Measurements from ENCODE around the gene KIF12.
"Not testable (repeated sequence)": the region's sequence is repeated elsewhere in the genome, so short reads cannot be mapped to it uniquely, and the experiment has no call there.

KIF12 gene

DNA sequence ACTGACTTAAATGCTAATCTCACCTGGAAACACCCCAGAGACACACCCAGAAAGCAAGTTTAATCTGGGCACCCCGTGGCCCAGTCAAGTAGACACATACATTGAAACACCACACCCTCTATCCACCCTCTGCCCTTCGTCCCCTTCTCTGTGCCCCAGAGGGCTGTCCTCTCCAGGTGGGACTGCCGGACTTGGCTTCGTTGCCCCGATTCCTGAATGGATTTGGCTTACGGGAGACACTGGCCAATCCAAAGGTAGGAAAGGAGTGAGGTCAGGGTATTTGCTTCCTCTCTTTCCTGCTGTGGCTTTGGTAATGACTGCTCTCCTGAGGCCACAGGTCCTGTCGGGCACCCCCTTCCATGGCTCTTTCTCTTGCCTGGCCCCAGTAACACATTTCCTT lies 31.0 kb upstream of the KIF12 start:
- Mint-ChIP-seq H3K36me3 (no peaks in the 10 kb centered on the region), H3K4me3 (no peak overlapping the region), H3K4me1 (no peaks in the 10 kb centered on the region), H3K27me3 (peaks cover 29% of the 10 kb centered on the region), H3K27ac (no peak overlapping the region), H3K9me3 (no peaks in the 10 kb centered on the region)
- DNase-seq, result no peak
- CTCF ChIA-PET, result interaction anchor here (1.3 kb wide), 1 partner anchor 161 kb away, joined by 5 read pairs; no protein-coding TSS in a partner anchor

DNA sequence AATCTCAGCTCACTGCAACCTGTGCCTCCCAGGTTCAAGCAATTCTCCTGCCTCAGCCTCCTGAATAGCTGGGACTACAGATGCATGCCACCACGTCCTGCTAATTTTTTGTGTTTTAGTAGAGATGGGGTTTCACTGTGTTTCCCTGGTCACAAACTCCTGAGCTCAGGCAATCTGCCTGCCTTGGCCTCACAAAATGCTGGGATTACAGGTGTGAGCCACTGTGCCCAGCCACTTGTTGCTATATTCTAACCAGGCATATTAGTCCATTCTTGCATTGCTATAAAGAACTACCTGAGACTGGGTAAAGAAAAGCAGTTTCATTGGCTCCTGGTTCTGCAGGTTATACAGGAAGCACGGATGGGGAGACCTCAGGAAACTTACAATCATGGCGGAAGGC lies 29.7 kb upstream of the KIF12 start:
- H3K4me3 Mint-ChIP-seq, H3K4me1 Mint-ChIP-seq, H3K36me3 Mint-ChIP-seq, DNase-seq, CTCF ChIA-PET, H3K27ac Mint-ChIP-seq, H3K9me3 Mint-ChIP-seq: not testable (repeated sequence)
- H3K27me3 Mint-ChIP-seq, result peaks cover 29% of the 10 kb centered on the region

DNA sequence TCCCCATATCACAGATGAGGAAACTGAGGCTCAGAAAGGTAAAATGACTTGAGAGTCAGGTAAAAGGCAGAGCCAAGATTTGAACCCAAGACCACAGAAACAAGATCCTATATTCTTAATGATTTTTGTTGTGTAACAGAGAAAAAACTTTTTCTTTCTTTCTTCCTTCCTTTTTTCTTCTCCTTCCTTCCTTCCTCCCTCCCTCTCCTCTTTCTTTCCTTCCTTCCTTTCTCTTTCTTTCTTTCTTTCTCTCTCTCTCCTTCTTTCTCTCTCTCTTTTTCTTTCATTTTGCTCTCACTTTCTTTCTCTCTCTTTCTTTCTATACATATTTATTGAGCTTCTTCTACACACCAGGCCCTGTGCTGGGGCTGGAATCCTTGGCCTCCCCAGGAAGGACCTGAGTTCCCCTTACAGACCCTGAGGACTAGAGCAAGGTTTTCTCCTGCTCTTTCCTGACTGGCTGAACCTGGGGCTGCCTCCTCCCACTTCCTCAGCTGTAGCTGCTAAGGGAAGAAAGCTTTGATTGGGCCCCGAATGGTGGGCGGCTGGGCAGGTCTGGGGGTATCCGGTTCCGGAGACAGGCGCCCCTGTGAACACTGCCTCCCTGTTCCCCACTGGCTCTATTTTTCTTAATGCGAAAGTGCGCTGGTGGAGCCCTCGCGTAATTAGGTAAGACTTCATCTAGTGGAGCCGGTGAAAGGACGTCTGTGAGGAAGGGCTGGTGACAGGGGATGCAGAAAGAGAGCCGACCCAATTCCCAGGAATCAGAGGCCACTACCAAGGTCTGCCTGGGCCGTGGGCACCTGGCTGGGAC lies 27.4 kb upstream of the KIF12 start:
- DNase-seq, result no peak
- Mint-ChIP-seq H3K9me3 (no peaks in the 10 kb centered on the region), H3K36me3 (no peaks in the 10 kb centered on the region), H3K27ac (no peak overlapping the region), H3K4me1 (no peaks in the 10 kb centered on the region), H3K4me3 (no peak overlapping the region), H3K27me3 (peaks cover 29% of the 10 kb centered on the region)
- CTCF ChIA-PET, result no interaction called here

DNA sequence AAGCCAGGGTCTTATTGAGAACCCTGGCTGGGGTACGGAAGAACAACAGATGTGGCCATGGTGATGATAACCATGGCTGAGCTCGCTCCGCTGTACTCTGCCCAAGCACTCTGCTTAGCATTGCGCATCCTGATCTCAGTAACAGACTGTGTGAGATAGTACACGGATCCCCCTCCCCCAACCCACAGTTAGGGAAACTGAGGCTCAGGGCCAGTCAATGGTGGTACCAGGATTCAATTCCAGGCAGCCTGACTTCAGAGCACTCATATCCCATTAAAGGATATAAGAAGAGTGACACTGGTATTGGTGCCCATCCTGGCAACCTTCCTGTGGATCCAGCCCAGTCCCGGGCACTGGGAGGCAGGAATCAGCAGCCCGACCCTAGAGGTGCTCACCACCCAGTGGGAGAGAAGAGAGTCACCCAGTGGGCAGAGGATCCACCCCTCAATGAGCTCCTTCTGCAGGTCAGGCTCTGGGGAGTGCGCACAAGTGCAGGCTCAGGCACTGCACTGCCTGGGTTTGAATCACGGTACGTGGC lies 26.5 kb upstream of the KIF12 start:
- Mint-ChIP-seq H3K9me3 (no peaks in the 10 kb centered on the region), H3K4me1 (no peaks in the 10 kb centered on the region), H3K27me3 (peaks cover 29% of the 10 kb centered on the region), H3K27ac (no peak overlapping the region), H3K36me3 (no peaks in the 10 kb centered on the region), H3K4me3 (no peak overlapping the region)
- CTCF ChIA-PET, result no interaction called here
- DNase-seq, result no peak

DNA sequence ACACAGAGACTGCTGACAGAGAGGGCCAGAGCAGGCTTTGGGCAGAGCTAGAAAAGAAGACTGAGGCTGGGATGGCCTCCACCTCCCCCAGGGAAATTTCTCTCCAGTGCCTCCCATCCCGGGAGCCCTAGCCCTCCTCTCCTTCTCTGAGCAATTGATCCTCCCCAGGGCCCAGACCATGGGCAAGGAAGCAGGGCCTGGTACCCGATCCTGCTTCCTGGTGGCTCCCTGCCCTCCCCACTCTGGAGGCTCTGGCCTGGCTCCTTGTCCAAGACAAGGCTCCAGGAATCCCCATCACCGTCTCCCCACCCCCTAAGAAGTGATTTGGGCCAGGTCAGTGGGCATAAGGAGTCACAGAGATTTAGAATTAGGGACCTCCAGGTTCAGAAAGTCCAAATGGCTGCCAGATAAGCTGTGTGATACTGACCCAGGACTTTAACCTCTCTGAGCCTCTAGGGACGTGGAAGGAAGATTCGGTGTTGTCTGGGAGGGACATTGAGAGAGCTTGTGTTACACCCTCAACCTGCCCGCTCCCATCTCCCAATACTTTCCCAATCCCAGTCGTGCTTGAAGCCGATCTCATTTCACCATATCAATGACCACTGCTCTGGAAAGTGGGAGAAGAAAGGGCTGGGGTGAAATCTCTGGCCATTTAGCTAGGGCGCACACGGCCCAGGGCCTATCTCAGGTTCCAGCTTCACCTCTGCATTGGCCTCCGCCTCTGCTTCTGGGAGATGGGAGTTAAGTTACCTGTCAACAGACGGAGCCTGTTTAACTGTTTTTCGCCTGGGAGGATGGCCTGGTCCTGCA lies 25.8 kb upstream of the KIF12 start:
- no peaks in the 10 kb centered on the region for H3K9me3 Mint-ChIP-seq
- H3K27me3 Mint-ChIP-seq, result peaks cover 29% of the 10 kb centered on the region
- no peaks in the 10 kb centered on the region for H3K36me3 Mint-ChIP-seq
- CTCF ChIA-PET, result no interaction called here
- no peaks in the 10 kb centered on the region for H3K4me1 Mint-ChIP-seq
- H3K27ac Mint-ChIP-seq, result no peak overlapping the region
- H3K4me3 Mint-ChIP-seq, result no peak overlapping the region
- no peak for DNase-seq

DNA sequence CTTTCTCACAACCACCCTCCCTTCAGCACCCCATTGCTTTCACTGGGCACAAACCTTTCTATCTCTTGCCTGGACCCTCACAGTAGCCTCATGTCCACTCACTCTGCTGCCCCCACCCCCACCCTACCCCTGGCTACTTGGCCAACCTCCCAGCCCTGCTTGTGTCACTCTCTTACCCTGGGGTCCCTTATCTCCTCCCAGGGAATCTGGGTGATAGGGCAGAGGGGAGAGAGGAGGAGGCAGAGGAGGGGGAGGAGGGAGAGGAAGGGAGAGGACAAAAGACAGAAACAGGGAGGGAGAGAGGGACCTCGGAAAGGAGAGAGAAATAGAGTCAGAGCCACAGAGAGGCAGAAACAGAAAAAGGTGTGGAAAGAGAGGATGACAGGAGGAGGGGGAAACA lies 25.0 kb upstream of the KIF12 start:
- no peaks in the 10 kb centered on the region for H3K36me3 Mint-ChIP-seq
- DNase-seq, result no peak
- no peak overlapping the region for H3K4me3 Mint-ChIP-seq
- CTCF ChIA-PET, result no interaction called here
- H3K4me1 Mint-ChIP-seq, result no peaks in the 10 kb centered on the region
- H3K9me3 Mint-ChIP-seq, result no peaks in the 10 kb centered on the region
- no peak overlapping the region for H3K27ac Mint-ChIP-seq
- H3K27me3 Mint-ChIP-seq, result peaks cover 29% of the 10 kb centered on the region

DNA sequence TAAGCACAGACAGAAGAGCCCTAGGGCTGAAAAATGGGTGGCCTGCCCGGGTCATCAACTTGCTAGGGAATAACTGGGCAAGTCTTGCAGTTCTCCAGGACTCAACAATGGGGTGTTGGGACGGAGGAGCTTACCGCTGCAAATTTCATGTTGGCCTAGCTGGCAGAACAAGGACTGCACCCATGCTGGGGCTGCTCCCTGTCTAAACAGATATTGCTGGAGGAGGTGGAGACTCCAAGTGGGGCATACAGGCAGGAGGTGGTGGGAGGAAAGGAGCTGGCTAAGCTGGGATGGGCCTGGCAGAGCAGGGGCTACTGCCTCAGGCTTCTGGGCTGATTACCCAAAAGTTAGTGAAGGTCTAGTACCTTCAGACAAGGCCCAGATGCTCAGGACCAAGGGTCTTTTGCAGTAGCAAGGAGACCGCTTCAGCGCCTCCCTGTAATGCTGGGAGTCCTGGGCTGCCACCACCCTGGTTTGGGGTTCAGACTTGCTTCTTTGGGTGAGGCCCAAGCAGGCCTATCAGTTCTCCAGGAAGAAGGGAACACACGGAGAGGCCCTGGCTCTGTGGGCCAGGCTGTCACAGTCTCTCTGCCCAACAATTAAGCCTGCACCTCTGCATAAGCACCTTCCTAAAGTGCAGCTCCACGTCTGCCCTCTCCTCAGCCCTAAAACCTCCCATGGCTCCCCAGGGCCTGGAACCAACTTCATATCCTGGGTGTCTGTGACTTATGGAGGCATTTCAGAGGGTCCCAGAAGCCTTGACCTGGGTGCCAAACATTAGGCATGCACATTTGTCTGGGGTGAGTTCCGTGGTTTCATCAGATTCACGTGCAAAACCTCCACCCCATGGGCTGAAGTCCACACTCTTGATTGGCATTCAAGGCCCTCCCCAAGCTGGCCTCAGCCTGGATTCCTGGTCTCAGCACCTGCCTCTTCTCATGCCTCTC lies 24.2 kb upstream of the KIF12 start:
- Mint-ChIP-seq H3K9me3 (no peaks in the 10 kb centered on the region), H3K27ac (no peak overlapping the region), H3K36me3 (no peaks in the 10 kb centered on the region), H3K27me3 (peaks cover 25% of the 10 kb centered on the region), H3K4me3 (no peak overlapping the region), H3K4me1 (no peaks in the 10 kb centered on the region)
- CTCF ChIA-PET, result interaction anchor here (0.7 to 0.9 kb wide), 2 partner anchors 168 to 181 kb away, joined by 3 read pairs; no protein-coding TSS in a partner anchor
- DNase-seq, result no peak

DNA sequence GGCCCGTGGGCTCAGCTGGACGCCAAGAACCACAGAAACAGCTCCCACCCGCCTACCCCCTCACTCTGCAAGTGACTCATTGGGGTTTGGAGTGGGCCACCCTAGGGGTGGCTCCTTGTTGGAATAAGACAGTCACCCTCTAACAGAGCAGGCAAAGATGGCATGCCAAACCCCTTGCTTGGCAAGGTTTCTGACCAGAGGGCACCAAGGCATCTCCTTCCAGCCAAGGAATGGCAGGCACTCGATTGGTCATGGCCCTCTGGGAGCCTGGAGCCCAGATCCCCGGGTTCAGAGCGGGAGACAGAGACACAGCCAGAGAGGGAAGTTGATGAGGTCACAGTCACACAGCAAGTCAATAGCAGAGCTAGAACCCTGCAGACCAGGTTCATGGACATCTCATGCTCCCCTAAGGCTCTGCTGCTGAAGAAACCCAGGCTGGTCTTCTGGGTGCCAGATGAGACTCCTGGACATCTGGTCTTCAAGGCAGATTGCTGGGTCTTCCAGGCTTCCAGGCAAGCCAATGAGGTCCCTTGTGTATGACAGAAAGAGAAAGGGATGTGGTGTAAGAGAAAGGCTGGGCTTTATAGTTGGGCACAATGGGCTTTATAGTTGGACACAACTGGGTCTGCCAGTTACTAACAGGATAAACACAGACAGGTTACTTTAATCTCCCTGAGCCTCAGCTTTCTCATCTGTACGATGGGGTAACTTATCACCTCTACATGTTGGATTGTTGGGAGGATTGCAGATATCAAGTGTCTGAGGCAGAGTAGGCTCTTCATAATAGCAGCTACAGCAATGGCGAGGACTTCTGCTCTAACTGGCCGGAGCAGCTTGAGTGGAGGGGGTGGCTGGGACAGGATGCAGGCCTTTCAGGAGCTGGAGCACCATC lies 23.3 kb upstream of the KIF12 start:
- DNase-seq, result no peak
- H3K27ac Mint-ChIP-seq, result no peak overlapping the region
- no peak overlapping the region for H3K4me3 Mint-ChIP-seq
- no peaks in the 10 kb centered on the region for H3K9me3 Mint-ChIP-seq
- no peaks in the 10 kb centered on the region for H3K4me1 Mint-ChIP-seq
- peaks cover 29% of the 10 kb centered on the region for H3K27me3 Mint-ChIP-seq
- CTCF ChIA-PET, result interaction anchor here (0.7 to 0.9 kb wide), 2 partner anchors 169 to 182 kb away, joined by 3 read pairs; no protein-coding TSS in a partner anchor
- no peaks in the 10 kb centered on the region for H3K36me3 Mint-ChIP-seq

GRCh38 chr9:114121227-114122135 lies 22.4 kb upstream of the KIF12 start:
- Mint-ChIP-seq H3K27me3 (peaks cover 27% of the 10 kb centered on the region), H3K4me3 (no peak overlapping the region), H3K36me3 (no peaks in the 10 kb centered on the region), H3K9me3 (no peaks in the 10 kb centered on the region), H3K27ac (no peak overlapping the region), H3K4me1 (no peaks in the 10 kb centered on the region)
- CTCF ChIA-PET, result interaction anchor here (1.3 kb wide), 1 partner anchor 14 kb away, joined by 3 read pairs; no protein-coding TSS in a partner anchor
- no peak for DNase-seq

DNA sequence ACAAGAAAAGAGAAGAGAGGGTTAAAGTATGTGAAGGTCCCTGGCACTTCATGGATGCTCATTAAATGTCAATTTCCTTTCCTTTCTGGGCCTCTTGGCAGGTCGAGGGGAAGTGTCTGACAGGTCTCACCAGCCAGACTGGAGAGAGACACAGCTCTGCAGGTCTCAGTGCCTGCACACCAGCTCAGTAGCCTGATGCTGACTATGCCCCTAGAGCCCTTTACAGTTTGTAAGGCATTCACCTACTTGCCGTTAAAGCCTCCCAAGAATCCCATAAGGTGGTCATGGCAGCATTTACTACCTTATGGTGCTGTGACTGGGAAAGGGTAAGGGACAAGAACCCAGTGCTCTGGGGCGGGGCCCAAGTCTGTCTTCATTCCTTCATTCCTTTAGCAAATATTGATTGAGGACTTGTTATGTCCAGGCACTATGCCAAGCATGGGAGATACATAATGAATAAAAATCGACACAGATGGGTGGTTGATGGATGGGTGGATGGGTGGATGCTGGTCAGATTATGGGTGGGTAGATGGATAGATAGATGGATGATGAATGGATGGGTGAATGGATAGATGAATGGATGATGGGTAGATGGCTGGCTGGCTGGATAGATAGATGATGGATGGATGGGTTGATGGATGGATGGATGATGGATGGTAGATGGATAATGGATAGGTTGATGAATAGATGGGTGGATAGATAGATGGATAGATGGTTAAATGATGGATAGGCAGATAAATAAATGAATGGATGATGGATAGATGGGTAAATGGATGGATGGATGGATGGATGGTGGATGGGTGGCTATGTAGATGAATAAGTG lies 21.3 kb upstream of the KIF12 start:
- CTCF ChIA-PET, result interaction anchor here (1.3 kb wide), 1 partner anchor 13 kb away, joined by 3 read pairs; no protein-coding TSS in a partner anchor
- H3K27ac Mint-ChIP-seq, result no peak overlapping the region
- no peak for DNase-seq
- H3K4me3 Mint-ChIP-seq, result no peak overlapping the region
- H3K4me1 Mint-ChIP-seq, result no peaks in the 10 kb centered on the region
- no peaks in the 10 kb centered on the region for H3K9me3 Mint-ChIP-seq
- peaks cover 22% of the 10 kb centered on the region for H3K27me3 Mint-ChIP-seq
- H3K36me3 Mint-ChIP-seq, result no peaks in the 10 kb centered on the region

- no peak overlapping the region for H3K27ac Mint-ChIP-seq
- H3K36me3 Mint-ChIP-seq, result no peaks in the 10 kb centered on the region
- no peaks in the 10 kb centered on the region for H3K9me3 Mint-ChIP-seq
- DNase-seq, result no peak
- no peaks in the 10 kb centered on the region for H3K4me1 Mint-ChIP-seq
- H3K4me3 Mint-ChIP-seq, result no peak overlapping the region
- CTCF ChIA-PET, result interaction anchor here (1.7 kb wide), 1 partner anchor 12 kb away, joined by 6 read pairs; no protein-coding TSS in a partner anchor
- H3K27me3 Mint-ChIP-seq, result peaks cover 19% of the 10 kb centered on the region
Observed at GRCh38 chr9:114119242-114120191, 20.4 kb upstream of the KIF12 start.

Measured in activated naive CD4-positive, alpha-beta T cell treated with anti-CD3 and anti-CD28 coated beads, Interleukin-2, amount 10 ng/mL, durations not matched to agents 7 days and 5 days (primary cell).